NCI-H1436 (cell line): ENCODE results near the gene SH2D3A.

Experiments
- DNase-seq: peaks from one replicate; lab custom pipeline; 2025; lab: John Stamatoyannopoulos, UW

The SH2D3A gene

DNA sequence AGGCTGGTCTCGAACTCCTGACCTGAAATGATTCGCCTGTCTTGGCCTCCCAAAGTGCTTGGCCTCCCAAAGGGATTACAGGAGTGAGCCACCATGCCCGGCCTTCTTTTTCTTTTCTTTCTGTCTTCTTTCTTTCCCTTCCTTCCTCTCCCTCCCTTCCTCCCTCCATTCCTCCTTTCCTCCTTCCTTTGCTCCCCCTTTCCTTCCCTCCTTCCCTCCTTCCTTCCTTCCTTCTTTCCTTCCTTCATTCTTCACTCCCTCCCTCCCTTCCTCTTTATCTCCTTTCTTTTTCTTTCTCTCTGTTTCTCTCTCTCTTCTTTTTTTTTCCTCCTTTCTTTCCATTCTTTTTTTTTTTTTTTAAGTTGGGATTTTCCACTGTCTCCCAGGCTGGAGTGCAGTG is 58.9 kb downstream of the SH2D3A start:
- DNase-seq = no peak

DNA sequence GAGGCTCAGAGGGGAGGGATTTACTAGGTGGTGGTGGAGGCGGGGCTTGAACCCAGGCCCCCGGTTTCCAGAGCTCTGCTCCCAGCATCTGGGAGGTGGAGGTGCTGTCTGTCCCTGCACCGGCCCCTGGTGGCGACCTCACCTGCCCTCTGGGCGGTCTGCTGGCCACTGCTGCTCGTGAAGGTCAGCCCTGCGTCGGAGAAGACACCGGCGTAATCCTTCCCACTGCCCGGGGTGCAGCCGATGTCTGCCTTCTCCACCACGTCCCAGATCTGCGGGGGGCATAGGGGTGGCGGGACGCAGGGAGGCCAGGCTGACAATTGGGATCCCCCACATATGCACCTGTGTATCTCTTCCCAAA is 59.6 kb downstream of the SH2D3A start:
- no peak for DNase-seq

DNA sequence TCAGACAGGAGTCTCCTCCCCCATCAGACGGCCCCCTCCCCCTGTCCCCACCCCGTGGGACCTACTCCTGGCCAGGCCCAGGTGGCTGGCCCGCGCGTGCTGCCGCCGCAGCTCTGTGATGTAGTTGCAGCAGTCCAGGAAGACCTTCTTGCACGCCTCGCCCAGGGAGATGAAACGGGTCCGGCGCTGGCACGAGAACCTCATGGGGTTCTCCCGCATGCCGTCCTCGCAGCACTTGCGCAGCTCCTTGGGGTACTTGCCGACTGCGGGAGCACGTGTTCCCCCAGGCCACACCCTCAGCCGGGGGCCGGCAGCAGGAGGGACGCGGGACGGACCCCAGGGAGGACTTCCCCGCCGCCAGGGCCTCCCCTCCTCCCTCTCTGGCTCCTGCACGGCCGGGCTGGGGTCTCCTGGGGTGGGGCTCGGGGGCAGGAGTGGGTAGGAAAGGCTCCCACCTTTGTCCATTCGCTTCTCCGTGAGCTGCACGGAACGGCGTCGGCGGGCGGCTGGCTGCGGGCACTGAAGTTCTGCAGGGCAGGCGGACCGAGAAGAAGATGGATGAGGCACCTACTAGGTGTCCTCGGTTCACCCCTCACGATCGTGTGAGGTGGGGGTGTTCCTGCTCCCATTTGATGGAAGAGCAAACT is 60.1 kb downstream of the SH2D3A start:
- no peak for DNase-seq

DNA sequence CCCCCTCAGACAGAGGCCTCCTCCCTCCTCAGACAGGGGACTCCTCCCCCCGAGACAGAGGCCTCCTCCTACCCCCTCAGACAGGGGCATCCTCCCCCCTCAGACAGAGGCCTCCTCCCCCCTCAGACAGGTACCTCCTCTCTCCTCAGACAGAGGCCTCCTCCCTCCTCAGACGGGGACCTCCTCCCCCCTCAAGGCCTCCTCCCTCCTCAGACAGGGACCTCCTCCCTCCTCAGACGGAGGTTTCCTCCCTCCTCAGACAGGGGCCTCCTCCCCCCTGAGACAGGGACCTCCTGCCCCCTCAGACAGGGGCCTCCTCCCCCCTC is 60.6 kb downstream of the SH2D3A start:
- no peak for DNase-seq

DNA sequence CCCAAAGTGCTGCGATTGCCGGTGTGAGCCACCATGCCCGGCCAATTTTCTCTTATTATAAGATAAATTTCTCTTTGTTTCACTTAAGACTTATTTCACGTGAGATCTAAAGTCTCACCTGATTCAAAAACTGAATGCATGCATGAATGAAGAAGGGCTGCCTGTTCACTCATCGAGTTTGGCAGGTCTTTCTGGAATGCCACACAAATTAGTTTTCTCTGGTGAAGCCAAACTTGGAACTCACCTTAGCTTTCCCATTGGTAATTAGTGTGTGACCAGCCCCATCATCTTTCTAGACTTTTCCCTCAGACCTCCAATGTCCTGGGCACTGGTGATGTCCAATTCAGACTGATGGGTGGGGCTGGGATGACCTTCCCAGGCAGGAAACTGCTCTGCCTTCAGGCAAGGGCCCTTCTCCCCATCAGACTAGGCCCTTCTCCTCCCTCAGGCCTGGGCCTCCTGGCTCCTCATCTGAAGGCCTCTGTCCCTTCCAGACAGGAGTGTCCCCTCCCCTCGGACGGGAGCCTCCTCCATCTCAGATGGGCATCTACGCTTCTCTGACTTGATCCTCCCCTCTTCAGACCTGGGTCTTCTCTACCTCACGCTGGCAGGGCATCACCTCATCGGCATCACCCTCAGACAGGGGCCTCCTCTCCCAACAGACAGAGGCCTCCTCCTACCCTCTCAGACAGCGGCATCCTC is 61.2 kb downstream of the SH2D3A start:
- no peak for DNase-seq
